Liver (tissue), 9 donors: ENCODE results near the gene GNAT2. TPM values are rescaled to one million over a fixed set of nuclear protein-coding genes. Genes with fewer than 3 reads are reported as not detected.

Experiments
- DNase-seq: peaks from one replicate; pipeline ENCODE4 v3.0.0-alpha.2; 2017; ENCODE audit warnings: low spot score
- H3K27ac ChIP-seq, 2 donors: one replicate each; pipeline ENCODE4 v1.7.0; 2013; ENCODE audit warnings: inconsistent platforms in 2 of 2, low read length in 2 of 2, control low read depth in 1 of 2, low read depth in 1 of 2, mild to moderate bottlenecking in 1 of 2
- H3K27me3 ChIP-seq, 4 donors: one replicate each; pipeline versions ENCODE4 v1.6.1 to v1.7.0; 2013; ENCODE audit warnings: low read length in 3 of 4, inconsistent platforms in 1 of 4, mild to moderate bottlenecking in 1 of 4, moderate library complexity in 1 of 4; ENCODE audit not compliant: control insufficient read depth in 4 of 4, insufficient read depth in 4 of 4
- H3K36me3 ChIP-seq, 4 donors: one replicate each; pipeline versions ENCODE4 v1.6.1 to v1.7.0; 2013; ENCODE audit warnings: low read length in 3 of 4, mild to moderate bottlenecking in 3 of 4, low read depth in 1 of 4, moderate library complexity in 1 of 4; ENCODE audit not compliant: control insufficient read depth in 4 of 4, insufficient read depth in 3 of 4
- H3K4me1 ChIP-seq, 4 donors: one replicate each; pipeline versions ENCODE4 v1.6.1 to v1.7.0; 2013; ENCODE audit warnings: low read length in 3 of 4, mild to moderate bottlenecking in 3 of 4, moderate library complexity in 1 of 4; ENCODE audit not compliant: control insufficient read depth in 4 of 4, insufficient read depth in 4 of 4
- H3K4me3 ChIP-seq, 3 donors: one replicate each; pipeline versions ENCODE4 v1.6.1 to v1.7.0; 2013; ENCODE audit warnings: low read length in 3 of 3, control low read depth in 1 of 3, low read depth in 1 of 3, mild to moderate bottlenecking in 1 of 3
- H3K9ac ChIP-seq, 2 donors: one replicate each; pipeline ENCODE4 v1.7.0; 2013; ENCODE audit warnings: low read length in 2 of 2, mild to moderate bottlenecking in 2 of 2, moderate library complexity in 2 of 2, control low read depth in 1 of 2, low read depth in 1 of 2
- H3K9me3 ChIP-seq, 4 donors: one replicate each; pipeline versions ENCODE4 v1.6.1 to v1.7.0; 2013; ENCODE audit warnings: low read length in 3 of 4; ENCODE audit not compliant: control insufficient read depth in 4 of 4
- CTCF ChIP-seq: fragments of 150-350 bp; IDR thresholded peaks from 2 replicates; pipeline ENCODE4 v1.5.1; 2017; ENCODE audit warnings: improper control_type of control experiment, low read depth, low read length; ENCODE audit not compliant: missing input control
- EGR1 ChIP-seq, 2 donors: IDR thresholded peaks; 2 replicates each; pipeline ENCODE4 v1.6.1; 2016 to 2018; ENCODE audit warnings: antibody characterized with exemption in 2 of 2, low read depth in 2 of 2
- FOXA1 ChIP-seq: IDR thresholded peaks from 2 replicates; pipeline ENCODE4 v1.6.1; 2016; ENCODE audit warnings: antibody characterized with exemption
- FOXA2 ChIP-seq: IDR thresholded peaks from 2 replicates; pipeline ENCODE4 v1.6.1; 2016; ENCODE audit warnings: antibody characterized with exemption
- GABPA ChIP-seq, 2 donors: IDR thresholded peaks in 1 of 2; conservative IDR thresholded peaks in 1 of 2; 2 replicates each; pipeline ENCODE4 v1.6.1; 2016; ENCODE audit warnings: antibody characterized with exemption in 2 of 2, mild to moderate bottlenecking in 1 of 2, moderate library complexity in 1 of 2
- HNF4A ChIP-seq, 2 donors: conservative IDR thresholded peaks; 2 replicates each; pipeline ENCODE4 v1.6.1; 2016; ENCODE audit warnings: antibody characterized with exemption in 2 of 2, mild to moderate bottlenecking in 2 of 2
- HNF4G ChIP-seq: IDR thresholded peaks from 2 replicates; pipeline ENCODE4 v1.6.1; 2016; ENCODE audit warnings: antibody characterized with exemption
- JUND ChIP-seq, 2 donors: IDR thresholded peaks; 2 replicates each; pipeline ENCODE4 v1.6.1; 2016; ENCODE audit warnings: antibody characterized with exemption in 2 of 2
- NR2F2 ChIP-seq: IDR thresholded peaks from 2 replicates; pipeline ENCODE4 v1.6.1; 2016; ENCODE audit warnings: antibody characterized with exemption
- RAD21 ChIP-seq, 2 donors: IDR thresholded peaks; 2 replicates each; pipeline ENCODE4 v1.6.1; 2016; ENCODE audit warnings: antibody characterized with exemption in 2 of 2, mild to moderate bottlenecking in 2 of 2
- REST ChIP-seq: IDR thresholded peaks from 2 replicates; pipeline ENCODE4 v1.6.1; 2016; ENCODE audit warnings: antibody characterized with exemption, mild to moderate bottlenecking
- RXRA ChIP-seq, 2 donors: IDR thresholded peaks; 2 replicates each; pipeline ENCODE4 v1.6.1; 2017 to 2018; ENCODE audit warnings: antibody characterized with exemption in 2 of 2, mild to moderate bottlenecking in 1 of 2
- SP1 ChIP-seq: IDR thresholded peaks from 2 replicates; pipeline ENCODE4 v1.6.1; 2018; ENCODE audit warnings: antibody characterized with exemption, mild to moderate bottlenecking
- TAF1 ChIP-seq: conservative IDR thresholded peaks from 2 replicates; pipeline ENCODE4 v1.6.1; 2016; ENCODE audit warnings: antibody characterized with exemption, mild to moderate bottlenecking
- YY1 ChIP-seq: IDR thresholded peaks from 2 replicates; pipeline ENCODE4 v1.6.1; 2016; ENCODE audit warnings: antibody characterized with exemption, mild to moderate bottlenecking
- ZBTB33 ChIP-seq: IDR thresholded peaks from 2 replicates; pipeline ENCODE4 v1.6.1; 2016; ENCODE audit warnings: antibody characterized with exemption
- WGBS: extraction: QIAGEN DNeasy Blood & Tissue Kit; methylation state at CpG from one replicate; pipeline ENCODE4 v1.1.7; 2013; 5-methylcytosine and 5-hydroxymethylcytosine counted together
- polyA plus RNA-seq, 2 donors: library from polyadenylated mRNA; stranded (reverse) in 1 of 2; unstranded in 1 of 2; fragments of 200-250 nt in 1 of 2; fragments of >200 nt in 1 of 2; fragmentation: Nextera tagmentation in 1 of 2; extraction: Ambion mirVana in 1 of 2; gene quantifications; one replicate each; pipeline versions ENCODE4 v1.2.1 to v1.2.3, GENCODE V29; 2013 to 2015
- total RNA-seq, 2 donors: library from RNA; depleted of rRNA; stranded (reverse); fragments of >200 nt; gene quantifications; one replicate each; pipeline ENCODE4 v1.2.3, GENCODE V29; 2014
- TF ChIP-seq, protein P1 (sequence below): IDR thresholded peaks from 2 replicates; pipeline ENCODE4 v1.6.1; 2016; ENCODE audit warnings: antibody characterized with exemption
- TF ChIP-seq, protein P2 (sequence below): IDR thresholded peaks from 2 replicates; pipeline ENCODE4 v1.6.1; 2016; ENCODE audit warnings: antibody characterized with exemption
- donor health status: healthy.
- donor health status: healthy.
- donor health status: healthy.
- donor health status: healthy.
- donor health status: healthy.

Gene GNAT2
- total and polyA plus RNA-seq, 4 donors: 0.09 to 0.17 (median 0.17) TPM; not detected in 1

GRCh38 chr1:109586055-109586454, 33.4 kb downstream of the GNAT2 start:
- Histone ChIP-seq H3K27me3 (no peaks in the 10 kb centered on the region), H3K27ac (no peak overlapping the region), H3K36me3 (peaks cover 0 to 23% (median 15%) of the 10 kb centered on the region in 4 donors), H3K4me1 (peaks cover 5 to 30% (median 11%) of the 10 kb centered on the region in 4 donors), H3K9me3 (no peaks in the 10 kb centered on the region), H3K9ac (no peak overlapping the region), H3K4me3 (no peak overlapping the region)
- WGBS: 25% methylated on average over 3 of the region's 3 CpGs
- TF ChIP-seq REST (no peak), FOXA1 (no peak), SP1 (no peak), NR2F2 (no peak), HNF4A (conservative IDR thresholded peaks at IDR 0.05) (peak; percentile 39 to 62), CTCF (no peak), TAF1 (no peak), RAD21 (IDR thresholded peaks at IDR 0.05) (peak in 1 of 2 donors; percentile 23), YY1 (no peak), FOXA2 (no peak), GABPA (IDR thresholded peaks at IDR 0.05 in 1 of 2, conservative IDR thresholded peaks at IDR 0.05 in 1 of 2) (no peak), EGR1 (IDR thresholded peaks at IDR 0.05; ENCODE audit: low read depth in 2 of 2) (no peak), RXRA (IDR thresholded peaks at IDR 0.05) (peak; percentile 10 to 51), ZBTB33 (no peak), HNF4G (no peak), JUND (IDR thresholded peaks at IDR 0.05) (no peak)
- TF ChIP-seq, protein P1, sequence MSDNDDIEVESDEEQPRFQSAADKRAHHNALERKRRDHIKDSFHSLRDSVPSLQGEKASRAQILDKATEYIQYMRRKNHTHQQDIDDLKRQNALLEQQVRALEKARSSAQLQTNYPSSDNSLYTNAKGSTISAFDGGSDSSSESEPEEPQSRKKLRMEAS: no peak
- TF ChIP-seq, protein P2, sequence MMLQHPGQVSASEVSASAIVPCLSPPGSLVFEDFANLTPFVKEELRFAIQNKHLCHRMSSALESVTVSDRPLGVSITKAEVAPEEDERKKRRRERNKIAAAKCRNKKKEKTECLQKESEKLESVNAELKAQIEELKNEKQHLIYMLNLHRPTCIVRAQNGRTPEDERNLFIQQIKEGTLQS: no peak
- DNase-seq: no peak
